Peyer's patch (tissue), 4 donors: ENCODE data around the gene CDH4. TPM values are rescaled to one million over a fixed set of nuclear protein-coding genes. Genes with fewer than 3 reads are reported as not detected.

Experiments used
- DNase-seq, 3 donors: peaks; one replicate each; pipeline ENCODE4 v3.0.0-alpha.2; 2017 to 2019
- H3K27ac ChIP-seq, 4 donors: fragments of 200-600 bp; sonication (generic); one replicate each; pipeline ENCODE4 v1.5.1; 2016 to 2019
- H3K27me3 ChIP-seq, 2 donors: fragments of 200-600 bp; sonication (generic); one replicate each; pipeline ENCODE4 v1.5.1; 2019
- H3K36me3 ChIP-seq, 3 donors: fragments of 200-600 bp; sonication (generic); one replicate each; pipeline ENCODE4 v1.5.1; 2016 to 2019
- H3K4me1 ChIP-seq, 4 donors: fragments of 200-600 bp; sonication (generic); one replicate each; pipeline ENCODE4 v1.5.1; 2016 to 2019
- H3K4me3 ChIP-seq, 4 donors: fragments of 200-600 bp; sonication (generic); 1 replicate in 3 of 4; 2 replicates in 1 of 4; pipeline ENCODE4 v1.5.1; 2016 to 2019; ENCODE audit warnings: mild to moderate bottlenecking in 1 of 4
- H3K9me3 ChIP-seq, 4 donors: fragments of 200-600 bp; sonication (generic); one replicate each; pipeline ENCODE4 v1.5.1; 2016 to 2019; ENCODE audit warnings: mild to moderate bottlenecking in 1 of 4
- POLR2A ChIP-seq, 2 donors: fragments of 450-650 bp; IDR thresholded peaks; one replicate each; pipeline ENCODE4 v1.5.1; 2017; ENCODE audit warnings: antibody characterized with exemption in 2 of 2, mild to moderate bottlenecking in 2 of 2, moderate library complexity in 2 of 2
- total RNA-seq, 4 donors: library from RNA; depleted of rRNA; stranded (reverse); fragments of >200 nt; gene quantifications; one replicate each; pipeline ENCODE4 v1.1.0, GENCODE V29; 2016
- TF ChIP-seq, protein P1 (sequence below), 6 experiments: fragments of 450-650 bp in 4 of 6; fragments of 200-600 bp in 2 of 6; sonication (generic) in 1 of 6; IDR thresholded peaks; one replicate each; pipeline ENCODE4 v1.5.1; 2017 to 2019; ENCODE audit warnings: antibody characterized with exemption in 6 of 6, mild to moderate bottlenecking in 3 of 6, moderate library complexity in 1 of 6

Gene CDH4
- total RNA-seq, 4 donors from 2014 or later = 0.27 TPM; not detected in 3

DNA sequence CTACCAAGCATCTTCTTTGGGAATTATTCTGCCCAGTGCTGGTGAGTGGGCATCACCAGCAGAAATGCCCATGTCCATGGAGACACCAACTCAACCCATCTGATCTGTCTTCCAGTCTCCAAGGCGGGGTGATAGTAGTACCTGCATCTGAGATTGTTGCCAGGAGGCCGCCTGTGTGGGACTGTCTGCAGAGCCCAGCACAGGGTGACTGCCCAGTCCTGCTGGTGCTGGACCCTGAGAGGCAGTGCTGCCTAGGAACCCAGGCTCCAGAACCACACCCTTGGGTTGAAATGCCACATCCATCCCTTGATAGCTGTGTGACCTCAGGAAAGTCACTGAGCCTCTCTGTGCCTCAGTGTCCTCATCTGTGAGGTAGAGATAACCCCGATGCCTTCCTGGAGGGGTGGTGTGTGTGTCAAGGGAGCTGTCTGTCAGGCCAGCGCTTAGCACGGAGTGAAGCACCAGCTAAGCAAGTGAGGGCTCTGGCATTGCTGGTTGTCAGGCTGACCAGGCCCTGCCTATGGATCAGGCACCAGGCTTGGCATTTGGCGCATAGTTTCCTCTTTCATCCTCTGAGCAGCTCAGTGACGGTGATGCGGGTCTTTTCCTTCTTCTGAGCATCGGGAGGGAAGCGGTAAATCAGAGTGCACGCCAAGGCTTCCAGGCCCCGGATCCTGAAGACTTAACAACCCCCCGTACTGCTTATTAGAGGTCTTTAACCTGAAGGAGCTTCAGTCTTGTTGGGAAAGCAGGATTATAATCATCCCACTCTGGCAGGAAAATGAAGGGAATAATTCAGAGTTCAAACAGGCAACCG, 268.2 kb downstream of the CDH4 start:
- H3K4me1 ChIP-seq = no peaks in the 10 kb centered on the region
- H3K27me3 ChIP-seq = no peaks in the 10 kb centered on the region
- H3K9me3 ChIP-seq = no peaks in the 10 kb centered on the region

DNA sequence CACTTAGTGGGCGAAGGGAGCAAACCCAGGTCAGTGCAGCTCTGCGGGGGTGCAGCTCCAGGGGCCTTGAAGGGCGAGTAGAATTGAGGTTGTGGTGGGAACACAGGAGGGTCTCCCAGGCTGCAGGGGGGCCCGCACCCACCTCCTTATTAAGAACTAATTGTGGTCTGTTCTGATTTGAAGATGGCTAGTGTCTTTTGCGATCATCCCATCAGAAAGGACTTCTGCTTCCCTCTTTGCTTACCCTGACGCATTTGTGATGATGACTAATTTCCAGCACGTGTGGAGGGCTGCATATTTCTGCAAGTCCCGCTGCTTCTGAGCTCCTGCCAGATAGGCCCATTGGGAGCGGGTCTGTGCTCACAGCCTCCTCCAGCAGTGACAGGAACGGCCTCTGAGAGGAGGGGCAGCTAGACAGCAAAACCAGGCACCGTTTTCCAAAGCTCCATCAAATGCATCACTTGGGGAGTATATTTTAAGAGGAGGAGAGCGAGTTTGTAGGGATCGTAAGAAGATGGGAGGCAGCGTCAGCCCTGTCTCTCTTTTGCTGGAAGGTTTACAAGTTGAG, 268.9 kb downstream of the CDH4 start:
- Histone ChIP-seq H3K27ac (no peak overlapping the region), H3K9me3 (no peaks in the 10 kb centered on the region), H3K4me1 (no peaks in the 10 kb centered on the region), H3K4me3 (no peak overlapping the region), H3K36me3 (no peaks in the 10 kb centered on the region), H3K27me3 (no peaks in the 10 kb centered on the region)
- TF ChIP-seq, protein P1, sequence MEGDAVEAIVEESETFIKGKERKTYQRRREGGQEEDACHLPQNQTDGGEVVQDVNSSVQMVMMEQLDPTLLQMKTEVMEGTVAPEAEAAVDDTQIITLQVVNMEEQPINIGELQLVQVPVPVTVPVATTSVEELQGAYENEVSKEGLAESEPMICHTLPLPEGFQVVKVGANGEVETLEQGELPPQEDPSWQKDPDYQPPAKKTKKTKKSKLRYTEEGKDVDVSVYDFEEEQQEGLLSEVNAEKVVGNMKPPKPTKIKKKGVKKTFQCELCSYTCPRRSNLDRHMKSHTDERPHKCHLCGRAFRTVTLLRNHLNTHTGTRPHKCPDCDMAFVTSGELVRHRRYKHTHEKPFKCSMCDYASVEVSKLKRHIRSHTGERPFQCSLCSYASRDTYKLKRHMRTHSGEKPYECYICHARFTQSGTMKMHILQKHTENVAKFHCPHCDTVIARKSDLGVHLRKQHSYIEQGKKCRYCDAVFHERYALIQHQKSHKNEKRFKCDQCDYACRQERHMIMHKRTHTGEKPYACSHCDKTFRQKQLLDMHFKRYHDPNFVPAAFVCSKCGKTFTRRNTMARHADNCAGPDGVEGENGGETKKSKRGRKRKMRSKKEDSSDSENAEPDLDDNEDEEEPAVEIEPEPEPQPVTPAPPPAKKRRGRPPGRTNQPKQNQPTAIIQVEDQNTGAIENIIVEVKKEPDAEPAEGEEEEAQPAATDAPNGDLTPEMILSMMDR (IDR thresholded peaks at IDR 0.05) = no peak
- no peak for TF ChIP-seq POLR2A (IDR thresholded peaks at IDR 0.05)
- peak in 1 of 3 donors; percentile 14 for DNase-seq

More for the DNA sequence above, 268.2 kb downstream of the CDH4 start:
- Histone ChIP-seq H3K36me3 (no peaks in the 10 kb centered on the region), H3K27ac (no peak overlapping the region), H3K4me3 (no peak overlapping the region)
- TF ChIP-seq, protein P1 (IDR thresholded peaks at IDR 0.05) = no peak
- TF ChIP-seq POLR2A (IDR thresholded peaks at IDR 0.05) = no peak
- DNase-seq = no peak

DNA sequence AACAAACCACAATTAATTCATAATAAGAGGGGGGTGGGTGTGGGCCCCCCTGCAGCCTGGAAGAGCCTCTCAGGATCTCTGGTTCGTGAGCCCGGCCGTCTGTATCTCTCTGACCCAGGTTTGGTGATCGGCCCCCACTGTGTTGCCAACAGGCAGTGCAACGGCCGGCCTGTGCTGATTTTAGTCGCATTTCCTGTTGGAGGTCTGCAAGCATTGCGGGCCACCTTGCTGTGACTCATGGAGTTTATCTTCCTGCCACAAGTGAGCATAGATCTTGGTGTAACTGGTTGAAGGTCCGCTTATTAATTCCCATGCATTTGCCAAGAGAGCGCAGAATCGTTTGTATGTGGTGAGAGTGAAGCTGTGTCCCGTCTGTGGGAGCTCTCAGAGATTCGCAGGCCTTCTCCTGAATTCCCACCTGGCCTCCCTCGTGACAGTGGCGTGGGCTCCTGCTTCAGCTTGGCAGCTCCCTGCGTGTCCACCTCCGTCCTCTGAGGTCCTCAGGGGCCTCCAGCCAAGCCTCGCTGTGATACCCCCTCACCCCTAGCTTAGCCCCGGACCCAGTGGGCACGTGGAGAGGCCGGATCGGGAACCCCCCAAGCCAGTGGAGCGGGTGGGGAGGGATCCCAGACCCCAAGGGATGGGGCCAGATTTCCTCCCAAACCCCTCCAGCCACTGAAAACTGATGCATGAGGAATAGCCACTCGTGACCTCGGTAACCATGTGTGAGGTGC, 269.8 kb downstream of the CDH4 start:
- TF ChIP-seq POLR2A (IDR thresholded peaks at IDR 0.05) = no peak
- TF ChIP-seq, protein P1 (IDR thresholded peaks at IDR 0.05) = no peak
- no peak overlapping the region for H3K27ac ChIP-seq
- H3K9me3 ChIP-seq = no peaks in the 10 kb centered on the region
- no peak overlapping the region for H3K4me3 ChIP-seq
- H3K27me3 ChIP-seq = no peaks in the 10 kb centered on the region
- no peaks in the 10 kb centered on the region for H3K4me1 ChIP-seq
- no peak for DNase-seq
- H3K36me3 ChIP-seq = no peaks in the 10 kb centered on the region

DNA sequence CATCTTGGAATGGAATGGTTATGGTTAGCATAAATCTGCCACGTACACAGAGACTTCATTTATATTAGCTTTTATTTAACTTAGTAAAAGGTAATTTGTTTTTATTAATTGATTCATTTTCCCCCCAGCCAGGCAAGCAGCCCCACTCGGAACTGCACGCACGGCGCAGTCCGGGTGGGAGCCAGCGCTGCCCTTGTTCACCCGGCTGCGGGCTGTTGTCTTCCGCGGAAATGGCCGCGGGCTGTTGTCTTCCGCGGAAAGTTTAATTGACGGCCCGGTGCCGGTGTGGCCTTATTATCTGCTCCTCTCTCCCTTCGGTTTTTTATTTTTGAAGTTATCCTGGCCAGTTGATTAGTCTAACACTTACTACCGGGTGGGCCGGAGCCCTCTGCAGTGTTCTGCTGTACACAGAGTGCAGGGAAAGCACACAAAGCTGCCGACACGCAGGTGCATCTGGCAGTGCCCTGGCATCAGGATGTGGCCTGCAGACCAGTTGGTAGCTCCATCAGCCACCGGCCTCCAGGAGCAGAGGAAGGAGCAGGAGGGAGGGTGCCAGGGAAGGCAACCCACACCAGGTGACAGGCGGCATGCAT, 270.5 kb downstream of the CDH4 start:
- Histone ChIP-seq H3K27me3 (no peaks in the 10 kb centered on the region), H3K4me3 (no peak overlapping the region), H3K4me1 (no peaks in the 10 kb centered on the region), H3K27ac (no peak overlapping the region), H3K9me3 (no peaks in the 10 kb centered on the region), H3K36me3 (no peaks in the 10 kb centered on the region)
- no peak for TF ChIP-seq POLR2A (IDR thresholded peaks at IDR 0.05)
- TF ChIP-seq, protein P1 (IDR thresholded peaks at IDR 0.05) = no peak
- DNase-seq = no peak

DNA sequence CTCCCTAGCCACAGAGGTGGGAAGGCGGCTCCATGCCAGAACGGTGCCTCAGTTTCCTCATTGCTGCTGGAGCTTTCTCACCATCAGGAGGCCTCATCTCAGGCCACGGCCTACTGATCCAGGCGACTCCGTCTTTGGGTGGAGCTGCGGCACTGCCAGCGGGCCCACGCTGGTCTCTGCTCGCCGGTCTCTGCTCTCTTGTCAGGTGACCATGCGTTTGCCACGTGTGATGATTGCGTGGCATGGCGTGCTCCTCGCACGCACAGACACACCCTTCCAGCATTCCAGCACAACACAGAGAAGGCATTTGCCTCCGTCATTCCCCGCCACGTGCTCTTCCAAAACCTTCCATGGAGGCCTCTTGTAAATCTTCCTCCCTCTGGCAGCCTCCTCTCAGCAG, 271.1 kb downstream of the CDH4 start:
- Histone ChIP-seq H3K4me1 (no peaks in the 10 kb centered on the region), H3K27me3 (no peaks in the 10 kb centered on the region), H3K36me3 (no peaks in the 10 kb centered on the region), H3K9me3 (no peaks in the 10 kb centered on the region), H3K27ac (no peak overlapping the region), H3K4me3 (no peak overlapping the region)
- TF ChIP-seq, protein P1 (IDR thresholded peaks at IDR 0.05) = no peak
- TF ChIP-seq POLR2A (IDR thresholded peaks at IDR 0.05) = no peak
- DNase-seq = no peak
